Renal cortical epithelial cell (primary cell): ENCODE measurements around the gene KLRC1. TPM values are rescaled to one million over a fixed set of nuclear protein-coding genes. Genes with fewer than 3 reads are reported as not detected.
"Not testable (repeated sequence)": the region's sequence is repeated elsewhere in the genome, so short reads cannot be mapped to it uniquely, and the experiment has no call there.

Source experiments
- DNase-seq: peaks from one replicate; pipeline ENCODE4 v3.0.0-alpha.2; 2011; ENCODE audit warnings: low read depth
- total RNA-seq: library from RNA; depleted of rRNA; stranded (reverse); fragments of >200 nt; gene quantifications from 2 replicates; pipeline ENCODE4 v1.2.3, GENCODE V29; 2014

The KLRC1 gene
- 0.05 and 0.35 TPM in 2 replicates for total RNA-seq

DNA sequence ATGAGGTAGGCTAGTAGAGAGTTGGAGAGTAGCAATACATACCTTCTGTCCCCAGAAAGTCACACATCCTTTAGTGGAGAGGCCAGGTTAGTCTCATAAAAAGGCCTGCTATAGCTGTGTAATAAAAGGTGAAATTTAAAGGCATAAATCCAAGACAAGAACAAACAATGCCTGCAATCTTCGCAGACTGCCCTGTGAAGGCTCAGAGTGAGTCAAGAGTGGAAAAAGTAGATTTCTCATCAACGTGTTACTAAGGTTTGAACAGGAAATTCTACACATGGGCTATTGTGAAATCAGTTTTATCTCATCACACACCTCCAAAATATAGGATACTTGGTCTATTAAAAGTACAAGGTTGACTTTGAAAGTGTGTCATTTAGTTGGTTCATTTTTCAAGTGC, at the start of gene KLRC1:
KLRC1 (minus strand) TSS at position 222 of the 400 bp plus-strand sequence. CDS start 2,221 bp downstream, outside the sequence.
- DNase-seq: peak; percentile 23

DNA sequence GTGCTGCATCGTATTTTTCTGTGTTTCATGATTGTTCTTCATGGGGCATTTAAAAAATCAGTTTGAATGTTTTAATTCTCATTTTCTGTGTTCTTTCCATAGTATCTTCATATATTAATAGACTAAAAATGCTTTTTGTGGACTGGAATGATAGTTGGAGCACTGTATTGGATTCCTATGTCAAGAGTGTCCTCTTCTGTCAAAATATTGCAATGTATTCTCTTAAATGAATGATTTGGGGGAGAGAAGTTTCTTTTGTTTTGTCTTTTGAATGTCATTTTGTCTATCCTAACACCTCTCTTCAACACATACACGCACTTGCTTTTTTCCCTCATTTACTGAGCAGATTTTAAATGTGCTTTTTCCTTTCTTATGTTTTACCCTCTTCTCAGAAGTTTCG, 47.9 kb upstream of the KLRC1 start:
- DNase-seq: peak; percentile 28

DNA sequence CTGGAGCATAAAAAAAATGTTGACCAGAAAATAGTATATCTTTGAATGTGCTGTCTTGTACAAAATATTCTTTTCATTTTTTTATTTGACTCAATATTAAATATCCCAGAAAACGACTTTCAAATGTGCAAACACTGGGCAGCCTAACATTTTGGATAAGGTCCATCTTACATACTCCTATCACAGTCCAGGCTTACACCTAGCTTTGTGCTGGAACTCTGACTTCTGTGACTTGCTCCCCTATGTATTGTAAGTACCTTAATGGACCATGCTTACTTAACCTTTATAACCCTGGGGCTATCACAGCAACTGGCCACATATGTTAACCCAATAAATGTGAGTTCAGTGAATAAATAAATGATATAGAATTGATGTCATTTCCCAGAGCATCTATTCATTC, 44.9 kb upstream of the KLRC1 start:
- DNase-seq: no peak

- DNase-seq: peak; percentile 13
Measured at GRCh38 chr12:10497602-10498001, 44.4 kb upstream of the KLRC1 start.

DNA sequence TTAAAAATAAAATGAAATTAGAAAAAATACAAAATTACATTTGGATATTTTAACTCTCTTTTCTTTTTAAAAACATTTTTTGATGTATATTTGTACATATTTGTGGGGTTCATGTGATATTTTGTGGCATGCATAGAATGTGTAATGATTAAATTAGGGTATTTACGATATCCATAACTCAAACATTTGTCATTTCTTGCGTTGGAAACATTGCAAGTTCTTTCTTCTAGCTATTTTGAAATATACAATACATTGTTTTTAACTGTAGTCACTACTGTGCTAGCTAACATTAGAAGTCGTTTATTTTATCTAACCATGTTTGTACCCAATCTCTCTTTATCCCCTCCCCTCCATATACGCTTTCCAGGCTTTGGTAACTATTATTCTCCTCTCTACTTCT, 38.6 kb upstream of the KLRC1 start:
- no peak for DNase-seq

GRCh38 chr12:10487328-10487727, 34.2 kb upstream of the KLRC1 start:
- DNase-seq: not testable (repeated sequence)

- not testable (repeated sequence) for DNase-seq
Measured at GRCh38 chr12:10481901-10482300, 28.7 kb upstream of the KLRC1 start.

DNA sequence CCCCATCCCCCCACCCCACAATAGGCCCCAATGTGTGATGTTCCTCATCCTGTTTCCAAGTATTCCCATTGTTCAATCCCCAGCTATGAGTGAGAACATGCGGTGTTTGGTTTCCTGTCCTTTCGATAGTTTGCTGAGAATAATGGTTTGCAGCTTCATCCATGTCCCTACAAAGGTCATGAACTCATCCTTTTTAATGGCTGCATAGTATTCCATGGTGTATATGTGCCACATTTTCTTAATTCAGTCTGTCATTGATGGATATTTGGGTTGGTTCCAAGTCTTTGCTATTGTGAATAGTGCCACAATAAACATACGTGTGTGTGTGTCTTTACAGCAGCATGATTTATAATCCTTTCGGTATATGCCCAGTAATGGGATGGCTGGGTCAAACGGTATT, 19.6 kb upstream of the KLRC1 start:
- not testable (repeated sequence) for DNase-seq

DNA sequence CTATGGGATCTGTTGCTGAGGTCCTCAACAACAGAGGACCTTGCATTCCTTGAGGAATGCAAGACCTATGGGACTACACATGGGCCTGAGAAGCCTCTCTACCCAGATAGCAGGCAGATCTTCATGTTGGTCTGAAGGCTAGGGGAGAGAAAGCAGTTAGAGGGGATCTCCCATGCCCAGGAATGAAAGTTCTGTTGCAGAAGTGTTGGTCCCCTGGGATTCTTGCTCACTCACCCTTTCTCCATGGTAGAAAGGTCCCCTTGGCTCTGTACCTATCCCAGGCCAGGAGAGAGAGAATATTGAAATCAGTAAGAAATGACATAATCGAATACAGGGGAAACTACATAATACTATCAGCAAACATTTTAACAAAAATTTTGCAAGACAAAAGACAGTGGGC, 16.5 kb upstream of the KLRC1 start:
- no peak for DNase-seq

DNA sequence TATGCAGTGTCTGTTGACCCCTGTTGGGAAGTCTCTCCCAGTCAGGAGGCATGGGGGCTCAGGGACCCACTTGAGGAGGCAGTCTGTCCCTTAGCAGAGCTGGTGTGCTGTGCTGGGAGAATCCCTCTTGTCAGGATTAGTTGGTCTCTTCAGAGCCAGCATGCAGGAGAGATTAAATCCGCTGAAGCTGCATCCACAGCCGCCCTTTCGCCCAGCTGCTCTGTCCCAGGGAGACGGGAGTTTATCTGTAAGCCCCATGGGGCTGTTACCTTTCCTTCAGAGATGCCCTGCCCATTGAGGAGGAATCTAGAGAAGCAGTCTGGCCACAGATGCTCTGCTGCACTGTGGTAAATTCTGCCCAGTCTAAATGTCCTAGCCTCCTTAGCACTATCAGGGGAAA, 13.1 kb upstream of the KLRC1 start:
- no peak for DNase-seq

DNA sequence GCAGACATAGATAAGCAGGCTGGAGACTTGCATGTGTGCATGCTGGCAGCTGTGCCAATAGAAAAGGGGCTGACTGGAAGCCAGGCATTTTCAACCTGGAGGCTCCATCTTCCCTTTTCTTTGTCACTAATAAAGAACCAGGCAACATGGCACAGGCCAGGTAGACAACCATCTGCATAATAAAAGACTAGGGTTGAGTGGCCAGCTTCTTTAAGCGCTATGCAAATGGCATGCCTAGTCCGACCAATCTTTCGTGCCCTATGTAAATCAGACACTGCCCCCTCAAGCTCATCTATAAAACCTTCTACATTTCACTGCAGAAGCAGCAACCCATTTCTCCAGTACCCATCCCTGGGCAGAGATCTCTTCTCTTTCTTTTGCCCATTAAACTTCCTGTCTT, 4.6 kb upstream of the KLRC1 start:
- DNase-seq: no peak

DNA sequence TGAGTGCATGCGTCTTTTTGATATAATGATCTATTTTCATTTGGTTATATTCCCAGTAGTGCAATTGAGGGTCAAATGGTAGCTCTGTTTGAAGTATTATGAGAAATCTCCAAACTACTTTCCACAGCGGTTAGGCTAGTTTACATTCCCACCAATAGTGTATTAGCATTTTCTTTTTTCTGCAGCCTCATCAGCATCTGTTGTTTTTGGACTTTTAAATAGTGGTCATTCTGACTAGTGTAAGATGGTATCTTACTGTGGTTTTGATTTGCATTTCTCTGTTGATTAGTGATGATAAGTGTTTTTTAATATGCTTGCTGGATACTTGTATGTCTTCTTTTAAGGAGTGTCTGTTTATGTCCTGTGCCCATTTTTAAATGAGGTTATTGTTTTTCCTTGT, 3.7 kb upstream of the KLRC1 start:
- no peak for DNase-seq

GRCh38 chr12:10455766-10456165, 2.6 kb upstream of the KLRC1 start:
- DNase-seq: no peak

DNA sequence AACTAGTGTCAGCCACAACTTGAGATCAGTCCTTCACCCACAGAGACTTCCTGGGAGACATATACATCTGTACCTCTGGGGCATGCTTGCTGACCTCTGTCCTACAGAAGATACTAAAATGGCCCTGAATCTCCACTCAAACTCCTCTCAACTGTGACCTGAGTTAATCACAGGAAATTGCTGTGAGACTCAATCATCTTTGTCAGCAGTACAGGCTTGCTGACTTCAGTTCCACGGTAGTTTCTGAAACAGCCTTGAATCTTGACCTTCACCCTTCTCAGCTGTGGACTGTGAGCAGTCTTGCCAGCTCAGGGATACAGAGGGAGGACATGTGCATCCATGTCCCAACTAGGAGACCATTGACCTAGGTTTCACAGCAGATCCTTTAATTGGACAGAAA, 1.4 kb upstream of the KLRC1 start:
- peak; percentile 53 for DNase-seq

- DNase-seq: no peak
Measured at GRCh38 chr12:10448236-10448635, 4.9 kb downstream of the KLRC1 start.

DNA sequence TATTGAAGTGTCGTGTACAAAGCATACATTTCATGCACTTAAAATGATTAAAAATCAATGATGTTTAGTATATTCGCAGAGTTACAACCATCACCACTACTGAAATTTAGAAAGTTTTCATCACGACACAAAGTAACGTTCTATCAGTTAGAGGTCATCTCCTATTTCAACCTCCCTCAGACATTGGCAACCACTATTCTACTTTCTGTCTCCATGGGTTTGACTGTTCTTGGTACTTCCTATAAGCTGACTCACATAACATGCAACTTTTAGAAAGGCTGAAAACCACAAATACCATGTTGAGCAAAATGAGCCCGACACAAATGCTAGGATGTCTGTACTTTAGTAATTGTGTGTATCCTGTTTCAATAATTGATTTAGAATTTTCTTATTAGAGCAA, 7.1 kb downstream of the KLRC1 start:
- not testable (repeated sequence) for DNase-seq

DNA sequence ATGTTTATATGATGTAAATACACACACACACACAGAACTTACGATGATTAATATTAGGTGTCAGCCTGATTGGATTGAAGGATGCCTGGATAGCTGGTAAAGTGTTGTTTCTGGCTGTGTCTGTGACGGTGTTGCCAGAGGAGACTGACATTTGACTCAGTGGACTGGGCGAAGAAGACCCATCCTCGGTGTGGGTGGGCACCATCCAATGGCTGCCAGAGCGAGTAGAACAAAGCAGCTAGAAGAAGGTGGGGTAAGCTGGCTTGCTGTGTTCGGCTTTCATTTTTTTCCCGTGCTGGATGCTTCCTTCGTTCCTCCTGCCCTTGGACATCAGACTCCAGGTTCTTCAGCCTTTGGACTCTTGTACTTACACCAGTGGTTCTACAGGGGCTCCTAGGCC, 12.0 kb downstream of the KLRC1 start:
- DNase-seq: not testable (repeated sequence)

- DNase-seq: not testable (repeated sequence)
Measured at GRCh38 chr12:10439608-10440274, 13.4 kb downstream of the KLRC1 start.

DNA sequence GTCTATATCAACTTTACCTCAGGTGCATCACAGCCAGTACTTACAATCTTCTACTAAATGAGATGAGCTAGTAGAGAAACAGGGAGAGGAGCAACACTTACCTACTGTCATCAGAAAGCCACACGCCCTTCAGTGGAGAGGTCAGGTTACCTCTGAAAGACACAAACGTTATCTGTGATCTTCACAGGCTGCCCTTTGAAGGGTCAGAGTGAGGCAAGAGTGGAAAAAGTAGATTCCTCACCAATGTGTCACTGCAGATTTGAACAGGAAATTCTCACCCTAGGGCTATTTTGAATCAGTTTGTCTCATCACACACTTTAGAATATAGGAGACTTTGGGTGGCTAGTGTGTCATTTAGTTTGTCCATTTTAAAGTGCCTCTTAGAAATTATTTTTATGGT, 15.6 kb downstream of the KLRC1 start:
- DNase-seq: not testable (repeated sequence)

DNA sequence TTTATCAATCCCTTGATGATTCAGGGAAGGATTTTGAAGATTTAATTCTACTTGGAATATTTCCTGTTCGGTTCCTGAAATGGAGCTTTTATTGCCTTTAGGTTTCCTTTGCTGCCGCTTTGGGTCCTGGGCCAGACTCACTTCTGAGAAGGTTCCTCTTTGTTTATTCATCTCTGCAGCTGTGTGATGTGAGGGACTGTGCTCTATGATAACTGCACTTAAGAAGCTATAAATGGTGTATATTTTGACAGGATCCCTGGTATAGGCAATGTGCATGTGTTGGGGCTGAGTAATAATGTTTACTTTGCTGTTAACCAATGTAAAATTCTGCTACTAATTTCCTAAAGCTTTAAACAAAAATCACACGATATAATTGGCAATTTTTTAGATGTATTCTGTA, 17.4 kb downstream of the KLRC1 start, which contains the start of gene KLRC2:
KLRC2 (minus strand) TSS at position 195 of the 400 bp plus-strand sequence; CDS start at position 171, 24 bp downstream.
- not testable (repeated sequence) for DNase-seq

DNA sequence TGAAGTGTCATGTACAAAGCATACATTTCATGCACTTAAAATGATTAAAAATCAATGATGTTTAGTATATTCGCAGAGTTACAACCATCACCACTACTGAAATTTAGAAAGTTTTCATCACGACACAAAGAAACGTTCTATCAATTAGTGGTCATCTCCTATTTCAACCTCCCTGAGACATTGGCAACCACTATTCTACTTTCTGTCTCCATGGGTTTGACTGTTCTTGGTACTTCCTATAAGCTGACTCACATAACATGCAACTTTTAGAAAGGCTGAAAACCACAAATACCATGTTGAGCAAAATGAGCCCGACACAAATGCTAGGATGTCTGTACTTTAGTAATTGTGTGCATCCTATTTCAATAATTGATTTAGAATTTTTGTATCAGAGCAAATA, 22.6 kb downstream of the KLRC1 start:
- DNase-seq: not testable (repeated sequence)

- DNase-seq: not testable (repeated sequence)
Measured at GRCh38 chr12:10425938-10426337, 27.2 kb downstream of the KLRC1 start.

GRCh38 chr12:10424260-10424899, 28.8 kb downstream of the KLRC1 start:
- DNase-seq: not testable (repeated sequence)
